GM19328 (cell line): ENCODE results near the gene ATF6B.
"Not testable (repeated sequence)": the region's sequence is repeated elsewhere in the genome, so short reads cannot be mapped to it uniquely, and the experiment has no call there.

Source experiments
- ATAC-seq: cut with Tn5 transposase; IDR thresholded peaks from one replicate; pipeline ENCODE4 v1.9.1; 2021; ENCODE audit warnings: mild to moderate bottlenecking, moderate library complexity; ENCODE audit not compliant: unreplicated experiment

Gene ATF6B

DNA sequence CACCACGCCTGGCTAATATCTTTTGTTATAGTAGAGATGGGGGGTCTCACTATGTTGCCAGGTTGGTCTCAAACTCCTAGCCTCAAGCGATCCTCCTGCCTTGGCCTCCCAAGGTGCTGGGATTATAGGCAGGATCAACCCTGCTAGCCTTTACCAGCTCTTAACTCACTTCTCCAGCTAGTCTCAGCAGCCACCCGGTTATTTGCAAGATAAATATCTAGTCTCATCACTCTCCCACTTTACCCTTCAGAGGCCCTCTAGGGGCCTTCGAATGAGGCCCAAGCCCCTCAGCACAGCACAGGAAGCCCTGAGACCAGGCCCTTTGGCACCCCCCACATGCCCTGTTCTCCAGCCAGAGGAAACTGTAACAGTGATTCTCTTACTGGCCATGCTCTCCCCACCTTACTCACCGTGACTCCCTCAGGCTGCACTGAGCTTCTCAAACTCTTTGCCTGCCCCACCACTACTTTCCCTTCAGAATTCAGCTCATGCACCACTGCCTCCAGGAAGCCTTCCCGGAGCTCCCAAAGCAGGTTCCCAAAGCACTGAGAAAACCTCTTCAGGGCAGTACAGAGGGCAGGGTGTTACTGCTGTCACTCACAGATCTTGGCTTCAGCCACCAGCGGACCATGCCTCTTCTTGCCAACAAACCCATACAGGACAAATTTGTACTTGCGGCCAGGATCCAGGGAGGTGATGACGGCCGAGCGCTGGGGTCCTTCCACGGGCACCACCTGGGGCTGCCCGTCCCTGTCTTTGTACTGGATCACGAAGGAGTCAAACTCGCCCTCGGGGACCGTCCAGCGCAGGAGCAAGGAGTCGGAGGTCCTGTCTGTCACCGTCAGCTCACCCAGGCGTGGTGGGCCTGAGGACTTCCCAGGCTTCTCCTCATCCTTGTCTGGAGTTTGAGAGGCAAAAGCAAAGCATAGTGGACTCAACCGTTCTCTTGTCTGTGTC lies 44.0 kb downstream of the ATF6B start:
- no peak for ATAC-seq

DNA sequence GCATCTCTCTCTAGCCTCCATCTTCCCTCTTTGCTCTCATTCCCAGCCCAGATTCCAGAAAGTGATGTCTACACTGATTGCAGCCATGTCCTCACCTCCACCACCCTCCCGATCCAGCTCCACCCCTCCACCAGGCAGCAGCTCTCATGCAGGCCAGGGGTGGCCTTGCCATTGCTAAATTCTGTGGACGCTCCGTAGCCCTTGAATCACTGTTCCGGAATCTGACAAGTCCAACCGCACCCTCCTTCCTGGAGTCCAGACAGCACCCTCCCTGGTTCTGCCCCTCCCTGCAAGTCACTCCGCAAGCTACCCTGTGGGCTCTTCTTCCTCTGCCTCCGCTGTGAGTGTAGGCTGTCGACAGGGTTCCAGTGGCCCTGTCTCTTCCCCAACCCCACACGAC lies 45.1 kb downstream of the ATF6B start:
- no peak for ATAC-seq

DNA sequence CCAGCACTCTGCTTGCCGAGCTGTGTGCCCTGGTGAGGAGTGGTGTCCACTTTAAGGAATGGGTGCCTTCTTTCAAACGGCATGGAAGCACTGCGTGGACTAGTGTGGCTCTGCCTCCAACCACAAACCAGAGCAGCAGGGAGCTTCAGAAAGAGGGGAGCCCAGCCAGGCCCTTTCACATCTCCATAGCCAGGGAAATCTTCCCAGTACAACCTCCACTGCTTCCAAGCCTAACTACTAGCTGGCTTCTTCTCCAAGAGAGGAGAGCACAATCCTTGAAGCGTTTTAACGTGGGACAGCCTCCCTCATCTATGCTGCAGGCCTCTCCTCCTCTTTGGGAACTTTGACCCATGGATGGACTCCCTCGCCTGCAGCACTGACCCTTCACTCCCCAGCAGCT lies 45.6 kb downstream of the ATF6B start:
- no peak for ATAC-seq

DNA sequence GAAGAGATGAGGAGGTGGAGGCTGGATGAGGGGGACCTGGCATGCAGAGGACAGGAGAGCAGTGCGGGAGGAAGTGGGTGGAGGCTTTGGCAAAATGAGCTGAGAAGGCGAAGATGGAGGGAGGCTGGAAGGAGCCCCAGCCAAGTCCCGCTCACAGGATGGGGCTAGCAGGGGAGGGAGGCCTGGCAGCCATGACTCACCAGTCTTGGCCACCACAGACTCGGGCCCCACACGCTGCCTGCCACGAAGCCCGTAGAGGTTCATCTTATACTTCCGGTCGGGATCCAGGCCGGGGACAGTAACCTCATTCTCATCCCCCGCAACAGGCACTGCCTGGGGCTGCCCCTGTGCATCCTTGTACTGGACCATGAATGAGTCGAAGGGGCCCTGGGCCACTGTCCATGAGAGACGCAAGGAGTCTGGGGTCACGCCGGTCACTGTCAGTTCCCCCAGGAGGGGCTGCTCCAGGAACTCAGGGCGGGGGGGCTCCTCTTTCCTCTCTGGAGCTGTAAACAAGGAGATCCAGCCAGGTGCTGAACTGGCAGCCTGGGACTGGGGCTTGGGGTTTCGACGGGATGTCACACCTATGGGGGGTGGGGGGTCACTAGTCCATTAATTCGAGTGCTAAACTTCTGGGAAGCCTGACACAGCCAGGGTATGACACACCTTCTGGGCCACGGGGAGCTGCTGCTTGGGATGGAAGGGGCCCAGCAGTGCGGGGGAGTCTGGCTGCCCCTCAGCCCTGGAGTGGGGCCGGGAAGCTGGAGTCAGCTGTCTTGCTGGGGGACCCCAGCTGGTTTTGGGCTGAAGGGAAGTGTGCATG lies 46.7 kb downstream of the ATF6B start:
- ATAC-seq = no peak

DNA sequence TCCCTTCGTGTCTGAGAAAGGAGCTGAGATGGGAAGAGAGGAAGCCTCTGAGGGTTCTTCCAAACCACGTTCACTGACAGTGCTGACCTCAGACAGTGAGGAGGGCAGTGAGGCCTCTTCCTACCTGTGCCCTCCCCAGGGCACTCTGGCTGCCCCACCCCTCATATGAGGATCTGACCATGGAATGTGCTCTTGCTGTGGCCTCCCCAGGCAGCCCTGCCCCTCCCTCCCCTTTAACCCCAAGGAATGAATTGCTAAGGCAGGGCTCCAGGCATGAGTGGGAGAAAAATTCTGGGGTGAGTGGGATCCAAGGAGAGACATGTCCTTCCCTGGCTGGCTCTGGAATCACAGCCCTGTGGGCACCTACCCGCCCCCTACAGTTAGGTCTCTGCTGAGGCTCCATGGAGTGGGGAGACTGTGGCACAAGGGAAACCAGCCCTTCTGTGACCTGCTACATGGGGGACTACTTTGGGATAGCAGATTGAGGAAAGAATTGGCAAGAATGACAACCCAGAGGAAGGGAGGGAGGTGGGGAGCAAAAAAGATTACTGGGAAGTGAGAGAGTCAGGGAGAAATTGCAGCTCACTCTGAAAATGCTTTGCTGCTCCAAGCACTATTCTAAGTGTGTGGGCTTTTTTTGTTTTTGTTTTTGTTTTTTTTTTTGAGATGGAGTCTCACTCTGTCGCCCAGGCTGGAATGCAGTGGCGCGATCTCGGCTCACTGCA lies 48.3 kb downstream of the ATF6B start:
- no peak for ATAC-seq

DNA sequence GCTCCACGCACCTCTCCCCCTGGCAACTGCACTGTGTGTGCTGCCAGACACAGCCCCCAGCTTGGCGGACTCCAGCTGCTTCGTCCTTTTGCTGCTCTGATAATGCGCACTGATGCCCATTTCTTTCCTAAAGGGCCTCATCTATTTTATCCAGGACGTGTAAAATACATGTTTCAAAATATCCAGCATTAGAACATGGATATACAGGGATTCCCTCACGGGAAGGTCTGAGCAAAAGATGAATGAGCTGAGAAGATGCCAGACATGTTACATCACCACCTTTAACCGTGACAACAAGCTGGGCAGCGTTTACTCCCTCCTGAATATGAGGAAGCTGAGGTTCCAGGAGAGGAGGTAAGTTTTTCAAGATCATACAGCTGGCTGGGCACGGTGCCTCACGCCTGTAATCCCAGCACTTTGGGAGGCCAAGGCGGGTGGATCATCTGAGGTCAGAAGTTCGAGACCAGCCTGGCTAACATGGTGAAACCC lies 51.7 kb downstream of the ATF6B start:
- ATAC-seq = no peak

DNA sequence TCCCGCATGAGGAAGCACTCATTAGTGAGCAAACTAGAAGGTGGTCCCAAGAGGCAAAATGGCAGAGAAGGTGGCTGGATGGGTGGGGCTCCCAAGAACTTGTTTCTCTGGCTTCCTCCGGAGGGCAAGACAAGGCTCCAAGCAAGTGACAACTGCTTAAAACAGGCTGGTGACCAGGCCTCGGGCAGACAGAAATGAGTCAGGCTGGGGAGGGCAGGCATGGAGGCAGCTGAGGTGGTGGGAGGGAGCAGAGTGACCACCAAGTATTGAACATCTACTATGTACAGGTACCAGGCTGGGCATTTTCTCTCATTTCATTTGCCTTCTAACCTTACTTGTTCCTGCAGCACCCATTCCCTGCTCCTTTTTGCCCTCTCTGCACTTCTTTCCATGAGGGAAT lies 52.3 kb downstream of the ATF6B start:
- ATAC-seq = no peak

DNA sequence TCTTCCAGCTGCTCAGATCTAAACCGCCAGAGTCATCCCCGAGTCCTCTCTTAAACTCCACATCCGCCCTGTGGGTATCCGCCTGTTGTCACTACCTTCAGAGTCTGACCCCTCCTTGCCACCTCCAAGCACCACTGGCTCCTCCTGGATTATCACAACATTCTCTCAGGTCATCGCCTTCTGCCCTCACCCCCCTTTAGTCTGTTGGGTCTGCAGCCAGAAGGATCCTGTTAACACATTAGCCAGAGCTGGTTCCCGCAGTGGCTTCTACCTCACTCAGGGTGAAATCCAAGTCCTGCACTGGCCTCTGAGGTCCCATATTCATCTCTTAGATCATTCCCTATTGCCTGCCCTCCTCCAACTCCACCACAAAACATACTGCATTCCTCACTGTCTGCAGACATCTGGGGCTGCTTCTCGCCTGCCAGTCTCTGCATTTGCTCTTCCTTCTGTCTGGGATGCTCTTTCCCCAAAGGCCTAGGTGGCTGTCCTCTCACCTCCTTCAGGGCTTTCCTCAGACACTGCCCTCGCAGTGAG lies 53.0 kb downstream of the ATF6B start:
- ATAC-seq = no peak

DNA sequence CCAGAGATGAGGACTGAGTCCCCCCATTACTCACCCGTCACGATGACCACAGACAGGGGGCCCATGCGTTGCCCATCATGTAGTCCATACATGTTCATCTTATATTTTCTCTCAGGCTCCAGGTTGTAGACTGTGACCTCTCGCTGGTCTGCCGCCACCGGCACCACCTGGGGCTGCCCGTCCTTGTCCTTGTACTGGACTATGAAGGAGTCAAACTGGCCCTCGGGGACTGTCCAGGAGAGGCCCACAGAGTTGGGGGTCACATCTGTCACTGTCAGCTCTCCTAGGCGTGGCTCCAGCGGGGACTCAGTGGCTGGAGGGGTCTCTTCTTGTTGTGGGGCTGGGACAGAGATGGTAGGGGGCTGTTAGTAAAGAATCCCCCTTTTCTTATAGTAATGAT lies 54.4 kb downstream of the ATF6B start:
- no peak for ATAC-seq

DNA sequence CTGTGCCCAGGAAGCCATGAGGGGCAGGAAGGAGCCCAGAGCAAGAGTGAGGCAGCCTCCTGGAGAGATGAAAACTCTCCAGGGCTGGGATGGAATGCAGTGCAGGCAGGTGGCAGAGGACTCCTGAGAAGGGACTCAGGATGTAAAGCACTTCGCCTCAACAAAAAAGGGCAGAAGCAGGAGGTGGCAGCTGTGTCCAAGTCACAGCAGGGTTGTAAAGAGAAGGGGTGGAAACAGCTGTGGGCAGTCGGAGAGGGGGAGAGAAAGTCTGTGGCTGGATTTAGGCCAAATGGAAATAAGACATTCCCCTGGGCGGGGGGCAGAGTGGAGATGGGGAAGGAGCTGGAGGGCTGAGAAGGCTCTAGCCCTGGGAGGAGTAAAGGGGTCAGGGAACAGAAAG lies 54.9 kb downstream of the ATF6B start:
- ATAC-seq = no peak

DNA sequence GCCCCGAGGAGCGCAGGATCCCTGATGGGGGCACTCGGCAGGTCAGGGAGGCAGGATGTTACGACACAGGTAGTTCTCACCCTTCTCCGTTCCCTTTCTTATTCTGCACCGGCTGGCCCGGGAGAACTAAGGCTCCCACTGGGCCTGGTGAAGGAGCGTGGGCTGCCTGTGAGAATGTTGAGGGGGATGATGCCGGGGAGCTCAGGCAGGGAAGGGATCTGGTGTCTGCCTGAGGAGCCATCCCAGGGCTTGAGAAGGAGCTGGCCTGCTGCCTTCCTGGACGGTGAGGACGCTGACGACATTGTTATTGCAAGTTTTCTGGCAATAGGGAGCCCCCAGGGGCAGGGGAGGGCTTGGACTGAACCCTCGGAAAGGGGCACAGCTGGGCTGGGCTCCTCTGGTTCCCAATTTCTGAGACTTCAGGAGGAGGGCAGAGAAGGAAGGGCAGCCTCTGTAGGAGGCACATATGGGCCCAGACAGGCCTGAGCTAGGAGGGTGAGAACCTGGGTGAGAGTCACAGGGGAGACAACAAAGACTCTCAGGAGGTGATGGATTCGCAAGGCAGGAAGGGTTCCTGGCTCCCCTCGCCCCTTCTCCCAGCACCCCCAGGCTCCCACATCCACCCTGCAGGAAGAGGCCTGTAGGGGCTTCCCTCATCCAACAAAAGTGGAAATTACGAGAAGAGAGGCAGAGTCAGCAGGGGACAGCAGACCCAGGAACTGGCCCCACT lies 57.1 kb downstream of the ATF6B start:
- ATAC-seq = no peak

DNA sequence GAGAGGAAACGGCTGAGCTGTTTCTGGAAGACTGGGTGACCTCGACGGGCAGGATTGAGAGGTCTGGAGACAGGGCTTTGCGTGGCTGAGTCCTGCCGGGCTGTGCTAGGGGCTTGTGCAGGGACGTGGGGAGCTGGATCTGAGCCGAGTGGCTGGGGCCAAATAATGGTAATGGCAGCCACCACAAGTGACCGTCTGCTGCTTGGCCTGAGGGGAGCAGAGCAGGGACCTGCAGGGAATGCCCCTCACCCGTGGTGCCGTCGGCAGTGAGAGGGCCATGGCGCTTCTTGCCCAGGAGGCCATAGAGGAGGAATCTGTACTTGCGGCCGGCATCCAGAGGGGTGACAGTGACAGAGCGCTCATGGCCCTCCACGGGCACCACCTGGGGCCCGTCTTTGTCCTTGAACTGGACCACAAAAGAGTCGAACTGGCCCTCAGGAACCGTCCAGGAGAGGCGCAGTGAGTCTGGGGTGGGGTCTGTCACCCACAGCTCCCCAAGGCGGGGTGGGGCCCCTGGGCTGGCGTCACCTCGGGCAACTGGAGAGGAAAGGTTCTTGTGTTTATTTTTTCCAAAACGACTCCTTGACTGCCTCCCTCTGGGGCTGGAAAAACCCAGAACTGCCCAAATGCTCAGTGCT lies 58.0 kb downstream of the ATF6B start:
- ATAC-seq = no peak

DNA sequence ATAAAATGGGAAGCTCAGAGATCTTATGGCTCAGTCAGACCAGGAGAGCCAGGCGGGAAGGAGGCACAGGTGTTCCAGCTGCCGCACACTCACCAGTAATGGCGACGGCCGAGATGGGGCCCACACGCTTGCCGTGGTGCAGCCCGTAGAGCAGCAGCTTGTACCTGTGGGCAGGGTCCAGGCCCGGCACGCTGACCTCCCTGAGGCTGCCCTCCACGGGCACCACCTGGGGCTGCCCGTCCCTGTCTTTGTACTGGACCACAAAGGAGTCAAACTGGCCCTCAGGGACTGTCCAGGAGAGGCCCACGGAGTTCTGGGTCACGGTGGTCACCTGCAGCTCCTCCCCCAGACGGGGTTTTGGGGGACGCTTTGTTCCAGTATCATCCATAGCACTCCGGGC lies 58.6 kb downstream of the ATF6B start:
- ATAC-seq = no peak

DNA sequence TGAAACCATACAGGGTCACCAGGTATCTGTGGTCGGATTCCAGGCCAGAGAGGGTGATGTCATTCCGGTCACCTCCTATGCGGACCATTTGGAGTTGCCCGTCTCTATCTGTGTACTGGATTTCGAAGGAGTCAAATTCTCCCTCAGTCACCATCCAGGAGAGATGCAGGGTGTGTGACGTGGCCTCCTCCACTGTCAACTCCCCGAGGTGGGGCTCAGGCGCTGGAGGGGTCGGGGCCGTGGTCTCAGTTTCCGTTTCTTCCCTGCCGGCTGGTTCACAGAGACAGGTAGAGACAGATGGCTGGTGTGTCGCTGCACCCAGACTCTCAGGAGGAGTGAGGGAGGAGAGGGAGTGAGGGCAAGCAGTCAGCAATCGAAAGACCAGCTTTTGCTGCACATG lies 59.2 kb downstream of the ATF6B start:
- ATAC-seq = no peak

DNA sequence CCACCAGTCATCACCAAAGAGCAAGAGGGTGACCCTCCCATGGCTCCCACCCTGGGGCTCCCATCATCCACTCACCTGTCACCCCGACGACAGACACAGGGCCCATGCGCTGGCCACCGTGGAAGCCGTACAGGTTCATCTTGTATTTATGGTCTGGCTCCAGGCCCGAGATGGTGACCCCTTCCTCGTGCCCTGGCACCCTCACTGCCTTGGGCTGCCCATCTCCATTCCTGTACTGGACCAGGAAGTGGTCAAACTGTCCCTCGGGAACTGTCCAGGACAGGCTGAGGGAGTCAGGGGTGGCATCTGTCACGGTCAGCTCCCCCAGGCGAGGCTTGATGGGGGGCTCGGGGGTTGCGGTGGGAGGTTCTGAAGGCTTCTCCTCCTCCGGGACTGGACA lies 59.7 kb downstream of the ATF6B start:
- not testable (repeated sequence) for ATAC-seq

DNA sequence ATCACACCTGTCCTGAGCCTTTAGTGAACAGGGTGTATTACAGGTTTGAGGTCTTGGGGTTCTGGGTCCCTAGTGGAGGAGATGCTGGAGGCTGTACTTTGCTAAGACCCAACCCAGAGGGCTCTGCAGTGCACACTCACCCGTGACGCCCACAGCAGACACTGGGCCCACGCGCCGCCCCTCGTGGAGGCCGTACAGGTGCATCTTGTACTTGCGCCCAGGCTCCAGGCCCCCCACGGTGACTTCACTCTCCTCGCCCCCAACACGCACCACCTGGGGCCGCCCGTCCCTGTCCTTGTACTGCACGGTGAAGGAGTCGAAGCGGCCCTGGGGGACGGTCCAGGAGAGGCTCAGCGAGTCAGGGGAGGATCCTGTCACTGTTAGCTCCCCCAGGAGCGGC lies 60.5 kb downstream of the ATF6B start:
- ATAC-seq = not testable (repeated sequence)
